ENCODE measurements around the gene DCUN1D1. TPM values are rescaled to one million over a fixed set of nuclear protein-coding genes. Genes with fewer than 3 reads are reported as not detected.
A peak's percentile ranks its signal among the peaks of the same experiment; 100 is the strongest.

Gene DCUN1D1
- total and polyA plus RNA-seq, 10 of the 15 experiments (the other 5 are each of a cell fraction or from before 2014, with no cell fraction given): 19.8 to 47.4 (median 30.8) TPM

- ATAC-seq (no peak), FAIRE-seq (no peak), DNase-seq (ENCODE audit: low read depth, low spot score) (no peak)
- Histone ChIP-seq H3K9me3 (replicated peaks; ENCODE audit: control insufficient read depth, insufficient read depth, low read length) (no peaks in the 10 kb centered on the region), H3K4me2 (ENCODE audit: control insufficient read depth, insufficient read depth) (no peak overlapping the region), H3K4me3 (no peak overlapping the region), H3K27ac (ENCODE audit: control insufficient read depth, insufficient read depth) (no peak overlapping the region), H3K4me1 (ENCODE audit: control insufficient read depth, insufficient read depth, low read length) (peaks cover 5% of the 10 kb centered on the region), H2AFZ (ENCODE audit: control insufficient read depth, low read depth, low read length) (no peak overlapping the region), H3K36me3 (ENCODE audit: control insufficient read depth in 2 of 2, insufficient read depth in 2 of 2, low read length in 1 of 2) (no peaks in the 10 kb centered on the region), H3K9ac (ENCODE audit: control insufficient read depth, insufficient read depth, low read length) (no peak overlapping the region), H3K27me3 (replicated peaks in 1 of 2; ENCODE audit: control insufficient read depth in 2 of 2, insufficient read depth in 2 of 2, low read length in 1 of 2) (no peaks in the 10 kb centered on the region), H3K79me2 (ENCODE audit: control insufficient read depth, insufficient read depth, low read length) (peaks cover 10% of the 10 kb centered on the region), H4K20me1 (ENCODE audit: control insufficient read depth, insufficient read depth) (no peaks in the 10 kb centered on the region)
- ChIA-PET CTCF (no interaction called here), POLR2A (interaction anchor here (0.6 to 1.0 kb wide), 2 partner anchors 76 to 80 kb away, joined by 3 read pairs; no protein-coding TSS in a partner anchor), SMC1A (ENCODE audit: uncharacterized antibody, unreplicated experiment) (no interaction called here), RAD21 (ENCODE audit: unreplicated experiment) (no interaction called here)
- intact Hi-C loops (cut with micrococcal nuclease; ENCODE audit: unreplicated experiment) (no loop called here), in situ Hi-C loops (cut with MboI) (no loop called here)
- BruUV-seq (replicated peaks): no TSS peak
- no peak for TF ChIP-seq NR2F1 (conservative IDR thresholded peaks at IDR 0.05)
- TF ChIP-seq PAX5 (IDR thresholded peaks at IDR 0.05; ENCODE audit: borderline replicate concordance, low read depth, low read length): no peak
Observed at GRCh38 chr3:182983876-182984275, 3.5 kb upstream of the DCUN1D1 start.

- no TSS peak for BruUV-seq (replicated peaks)
- H3K27me3 ChIP-seq (replicated peaks in 1 of 2; ENCODE audit: control insufficient read depth in 2 of 2, insufficient read depth in 2 of 2, low read length in 1 of 2): no peaks in the 10 kb centered on the region
- H3K36me3 ChIP-seq (ENCODE audit: control insufficient read depth in 2 of 2, insufficient read depth in 2 of 2, low read length in 1 of 2): no peaks in the 10 kb centered on the region
- H3K9me3 ChIP-seq (replicated peaks; ENCODE audit: control insufficient read depth, insufficient read depth, low read length): no peaks in the 10 kb centered on the region
- peak overlapping the region; percentile 64 for H3K9ac ChIP-seq (ENCODE audit: control insufficient read depth, insufficient read depth, low read length)
- POLR2A ChIA-PET: interaction anchor here (1.2 kb wide), 1 partner anchor 115 kb away, joined by 3 read pairs; no protein-coding TSS in a partner anchor
- SMC1A ChIA-PET (ENCODE audit: uncharacterized antibody, unreplicated experiment): interaction anchor here (0.9 to 2.2 kb wide), 7 partner anchors 10 to 71 kb away, joined by 3 to 5 read pairs (median 3); no protein-coding TSS in a partner anchor
- 0 out of 2 replicates have a peak, but pooled peaks have one; percentile 3 for TF ChIP-seq DPF2 (IDR thresholded peaks at IDR 0.05)
- TF ChIP-seq KAT2A (conservative IDR thresholded peaks at IDR 0.05; ENCODE audit: control insufficient read depth, low read depth, low read length): no peak
- no peak overlapping the region for H3K27ac ChIP-seq (ENCODE audit: control insufficient read depth, insufficient read depth)
- peaks cover 9% of the 10 kb centered on the region for H3K4me1 ChIP-seq (ENCODE audit: control insufficient read depth, insufficient read depth, low read length)
- H3K4me2 ChIP-seq (ENCODE audit: control insufficient read depth, insufficient read depth): peak overlapping the region; percentile 77
- in situ Hi-C loops (cut with MboI): no loop called here
- H3K4me3 ChIP-seq: 0 out of 2 replicates have a peak overlapping the region, but pooled peaks have one; percentile 30
- RAD21 ChIA-PET (ENCODE audit: unreplicated experiment): interaction anchor here (0.5 to 0.6 kb wide), 2 partner anchors 66 to 390 kb away, joined by 3 read pairs; no protein-coding TSS in a partner anchor
- 71% methylated on average over 10 of the region's 10 CpGs for WGBS (ENCODE audit: insufficient coverage, insufficient replicate concordance, low lambda C conversion rate, missing lambda C conversion rate)
- peak overlapping the region; percentile 87 for H2AFZ ChIP-seq (ENCODE audit: control insufficient read depth, low read depth, low read length)
- ATAC-seq (no peak), FAIRE-seq (no peak), DNase-seq (ENCODE audit: low read depth, low spot score) (no peak)
- H4K20me1 ChIP-seq (ENCODE audit: control insufficient read depth, insufficient read depth): 0 out of 2 replicates have a peak, but pooled peaks cover 4% of the 10 kb centered on the region
- intact Hi-C loops (cut with micrococcal nuclease; ENCODE audit: unreplicated experiment): no loop called here
- CTCF ChIA-PET: interaction anchor here (1.0 to 2.2 kb wide), 3 partner anchors 62 to 77 kb away, joined by 3 to 6 read pairs (median 5); no protein-coding TSS in a partner anchor
- H3K79me2 ChIP-seq (ENCODE audit: control insufficient read depth, insufficient read depth, low read length): peaks cover 30% of the 10 kb centered on the region
Observed at GRCh38 chr3:182981038-182981380, 671 bp upstream of the DCUN1D1 start.
